NCI-H446 (cell line): ENCODE results near the gene KRTAP19-8.
A peak's percentile ranks its signal among the peaks of the same experiment; 100 is the strongest.

Experiments used
- DNase-seq, 2 experiments: peaks; one replicate each; lab custom pipeline; 2025; lab: John Stamatoyannopoulos, UW

Gene KRTAP19-8

GRCh38 chr21:31038376-31038775 lies at the start of gene KRTAP19-8:
TSS of gene KRTAP19-8 (minus strand) at chr21:31038476. CDS start at chr21:31038443, 33 bp downstream.
- DNase-seq, result no peak

GRCh38 chr21:31087639-31088473 lies 49.6 kb upstream of the KRTAP19-8 start:
- DNase-seq, result no peak

GRCh38 chr21:31084689-31085088 lies 46.4 kb upstream of the KRTAP19-8 start:
- DNase-seq, result no peak

- no peak for DNase-seq
Observed at GRCh38 chr21:31078796-31079195, 40.5 kb upstream of the KRTAP19-8 start.

- no peak for DNase-seq
Observed at GRCh38 chr21:31078216-31078615, 39.9 kb upstream of the KRTAP19-8 start.

GRCh38 chr21:31075848-31076247 lies 37.6 kb upstream of the KRTAP19-8 start:
- no peak for DNase-seq

- DNase-seq, result no peak
Observed at GRCh38 chr21:31072533-31072932, 34.3 kb upstream of the KRTAP19-8 start.

GRCh38 chr21:31064803-31065202 lies 26.5 kb upstream of the KRTAP19-8 start:
- no peak for DNase-seq

GRCh38 chr21:31052489-31053142 lies 14.3 kb upstream of the KRTAP19-8 start:
- DNase-seq, result no peak

GRCh38 chr21:31050577-31051157 lies 12.4 kb upstream of the KRTAP19-8 start:
- no peak for DNase-seq

- DNase-seq, result peak in 1 of 2 experiments; percentile 21
Observed at GRCh38 chr21:31045841-31046240, 7.6 kb upstream of the KRTAP19-8 start.

- peak in 1 of 2 experiments; percentile 57 for DNase-seq
Observed at GRCh38 chr21:31043471-31043870, 5.2 kb upstream of the KRTAP19-8 start.

- no peak for DNase-seq
Observed at GRCh38 chr21:31042080-31042464, 3.8 kb upstream of the KRTAP19-8 start.

- DNase-seq, result no peak
Observed at GRCh38 chr21:31041295-31042079, 3.2 kb upstream of the KRTAP19-8 start.

- DNase-seq, result no peak
Observed at GRCh38 chr21:31034378-31034777, 3.9 kb downstream of the KRTAP19-8 start.

GRCh38 chr21:31030367-31031106 lies 7.7 kb downstream of the KRTAP19-8 start:
- no peak for DNase-seq

- DNase-seq, result no peak
Observed at GRCh38 chr21:31023680-31024079, 14.6 kb downstream of the KRTAP19-8 start.

GRCh38 chr21:31022306-31022705 lies 16.0 kb downstream of the KRTAP19-8 start:
- no peak for DNase-seq

GRCh38 chr21:31018232-31018631 lies 20.0 kb downstream of the KRTAP19-8 start:
- DNase-seq, result no peak

GRCh38 chr21:31014891-31015290 lies 23.4 kb downstream of the KRTAP19-8 start:
- DNase-seq, result no peak
